ENCODE data around the gene NLGN2. TPM values are rescaled to one million over a fixed set of nuclear protein-coding genes. Genes with fewer than 3 reads are reported as not detected.

NLGN2 gene
- 23.7 and 28.4 TPM in 2 replicates for total RNA-seq

DNA sequence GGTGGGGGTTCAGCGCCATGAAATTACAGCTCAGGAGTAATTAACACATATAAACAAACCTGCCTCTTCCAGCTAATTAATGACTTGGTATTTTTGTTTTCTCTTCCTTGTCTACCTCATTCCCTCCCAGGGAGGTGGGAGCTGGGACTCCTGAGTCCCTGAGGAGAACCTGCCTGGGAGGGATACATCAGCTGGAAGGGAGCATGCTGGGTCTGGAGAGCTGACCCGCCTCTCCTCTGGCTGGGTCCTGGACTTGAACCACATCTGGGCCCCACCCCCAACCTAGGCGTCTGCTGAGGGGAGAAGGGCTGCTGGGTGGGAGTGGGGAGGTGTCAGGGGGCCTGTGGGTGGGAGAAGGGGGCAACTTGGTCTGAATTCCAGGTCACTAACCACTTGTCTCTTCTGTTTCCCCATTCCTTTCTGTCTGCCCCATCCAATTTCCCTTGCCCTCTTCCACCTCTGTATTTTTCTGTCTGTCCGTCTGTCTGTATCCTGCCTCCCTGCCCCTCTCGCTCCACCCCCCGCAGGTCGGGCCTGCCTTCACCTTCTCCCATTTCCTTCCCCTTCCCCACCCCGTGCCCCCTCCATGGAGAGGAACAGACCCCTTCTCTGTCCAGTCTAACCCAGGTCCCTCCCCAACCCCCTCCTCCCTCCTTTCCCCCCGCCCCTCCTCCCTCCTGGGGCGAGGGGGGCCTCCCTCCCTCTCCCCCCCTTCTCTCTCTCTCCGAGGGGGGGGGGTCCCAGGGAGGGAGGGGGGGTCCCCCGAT, at the start of gene NLGN2:
NLGN2 (plus strand) TSS at position 361 of the 767 bp plus-strand sequence. CDS start 411 bp downstream, outside the sequence.

DNA sequence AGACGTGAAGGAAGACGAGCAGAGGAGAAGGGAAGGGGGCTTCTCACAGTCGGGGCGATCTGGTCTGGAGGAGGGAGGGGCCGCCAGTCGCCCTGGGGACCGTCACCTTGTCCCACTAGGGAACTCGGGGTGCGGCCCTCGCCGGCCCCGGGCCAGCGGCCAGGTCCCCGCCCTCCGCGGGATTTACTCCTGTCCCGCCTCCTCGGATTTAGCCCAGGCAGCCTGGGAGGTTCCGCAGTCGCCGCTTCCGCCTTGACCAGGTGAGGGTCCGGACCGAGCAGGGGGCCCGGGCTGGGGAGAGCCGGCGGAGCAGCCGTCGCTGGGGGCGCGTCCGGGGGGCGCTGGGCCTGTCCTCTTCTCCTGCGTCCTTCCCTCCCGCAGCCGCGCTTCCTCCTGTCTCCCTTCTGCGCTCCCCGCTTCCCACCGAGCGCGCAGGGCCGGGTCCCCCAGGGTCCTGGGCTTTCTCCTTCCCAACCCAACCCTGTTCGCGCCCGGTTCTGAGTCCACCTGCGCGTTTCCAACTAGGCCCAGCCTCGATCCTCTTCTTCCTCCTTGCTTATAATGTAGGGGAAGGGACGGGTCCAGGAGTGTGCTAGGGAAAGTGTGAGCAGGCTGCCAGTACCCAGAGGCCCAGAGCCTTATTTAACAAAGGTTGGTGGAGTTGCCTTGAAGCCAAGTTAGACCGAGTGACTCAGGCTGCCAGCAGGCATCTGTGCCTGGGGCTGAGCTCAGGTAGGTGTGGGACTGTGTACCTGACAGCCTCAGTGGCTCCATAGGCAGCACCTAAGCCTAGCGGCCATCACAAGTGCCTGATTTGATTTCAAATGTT, 26.6 kb upstream of the NLGN2 start, which contains the start of gene TNK1:
TNK1 (plus strand) TSS at position 235 of the 829 bp plus-strand sequence. CDS start 1,838 bp downstream, outside the sequence.

DNA sequence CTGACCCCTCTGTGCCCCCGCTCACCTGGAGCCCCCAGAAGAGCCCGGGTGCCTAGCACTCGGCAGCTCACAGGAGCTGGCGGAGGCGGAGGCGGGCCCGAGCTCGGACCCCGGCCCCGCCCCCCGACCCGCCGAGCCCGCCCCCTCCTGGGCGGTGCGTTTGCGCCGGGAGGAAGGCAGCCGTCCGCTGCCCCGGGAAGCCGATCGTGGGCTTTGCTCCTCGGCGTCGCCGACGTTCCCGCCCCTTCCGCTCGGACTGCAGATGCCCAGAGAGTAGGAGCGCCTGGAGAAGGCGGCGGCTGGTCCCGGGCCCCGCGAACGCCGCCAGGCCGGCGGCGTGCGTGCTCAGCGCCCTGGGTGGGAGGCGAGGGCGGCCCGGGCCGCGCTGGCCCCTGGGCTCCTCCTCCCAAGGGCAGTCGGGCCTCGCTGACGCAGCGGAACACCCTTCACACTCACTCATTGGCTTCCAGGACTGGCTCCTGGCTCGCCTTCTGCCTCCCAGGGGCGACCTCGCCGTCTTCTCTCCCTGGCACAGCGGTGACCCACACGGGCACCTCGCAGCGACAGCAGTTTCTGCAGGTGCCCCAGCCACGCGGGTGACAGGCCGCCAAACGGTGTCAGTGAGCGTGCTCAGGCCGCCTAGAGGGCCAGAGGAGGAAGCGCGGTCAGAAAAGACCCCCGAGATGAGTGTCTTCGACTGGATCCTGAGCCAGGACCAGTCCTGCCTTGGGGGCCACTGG, 13.0 kb upstream of the NLGN2 start, which contains the start of gene PLSCR3:
PLSCR3 (minus strand) TSS at position 74 of the 740 bp plus-strand sequence. CDS start 415 bp downstream, outside the sequence.

DNA sequence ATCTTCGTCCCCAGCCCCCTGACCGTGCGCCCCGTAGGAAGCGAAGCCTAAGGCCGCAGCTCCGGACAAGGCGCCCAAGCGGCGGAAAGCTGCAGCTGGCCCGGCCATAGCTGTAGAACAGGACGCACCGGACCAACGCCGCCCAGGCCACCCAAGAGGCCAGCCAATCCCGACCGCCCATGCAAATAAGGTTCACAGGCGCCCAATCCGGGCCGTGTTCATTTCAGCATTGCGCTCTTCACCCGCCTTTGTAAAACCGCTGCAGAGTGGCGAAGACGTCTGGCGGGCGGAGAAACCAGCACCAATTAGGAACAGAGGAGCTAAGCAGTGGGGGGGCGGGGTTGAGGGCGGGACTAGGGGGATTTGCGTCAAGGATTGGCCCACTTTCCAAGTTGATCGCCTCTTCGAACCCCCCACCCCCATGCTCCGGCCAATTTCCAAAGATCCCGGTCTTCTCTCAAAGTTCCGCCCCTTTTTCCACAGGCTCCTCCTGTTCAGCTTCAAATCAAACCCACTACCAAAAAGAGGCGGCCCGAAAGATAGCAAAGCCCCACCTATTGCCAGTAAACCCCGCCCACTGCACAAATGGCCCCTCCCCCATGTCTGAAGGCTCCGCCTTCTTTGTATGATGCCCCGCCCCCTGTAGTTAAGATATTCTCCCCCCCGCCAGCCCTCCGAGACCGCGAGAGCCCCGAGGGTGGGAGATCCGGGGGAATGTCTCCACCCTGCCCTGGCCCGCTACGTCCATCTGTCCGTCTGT, 3.5 kb upstream of the NLGN2 start, which contains the start of gene TMEM256:
TMEM256 (minus strand) TSS at position 121 of the 760 bp plus-strand sequence; CDS start at position 108, 13 bp downstream.

DNA sequence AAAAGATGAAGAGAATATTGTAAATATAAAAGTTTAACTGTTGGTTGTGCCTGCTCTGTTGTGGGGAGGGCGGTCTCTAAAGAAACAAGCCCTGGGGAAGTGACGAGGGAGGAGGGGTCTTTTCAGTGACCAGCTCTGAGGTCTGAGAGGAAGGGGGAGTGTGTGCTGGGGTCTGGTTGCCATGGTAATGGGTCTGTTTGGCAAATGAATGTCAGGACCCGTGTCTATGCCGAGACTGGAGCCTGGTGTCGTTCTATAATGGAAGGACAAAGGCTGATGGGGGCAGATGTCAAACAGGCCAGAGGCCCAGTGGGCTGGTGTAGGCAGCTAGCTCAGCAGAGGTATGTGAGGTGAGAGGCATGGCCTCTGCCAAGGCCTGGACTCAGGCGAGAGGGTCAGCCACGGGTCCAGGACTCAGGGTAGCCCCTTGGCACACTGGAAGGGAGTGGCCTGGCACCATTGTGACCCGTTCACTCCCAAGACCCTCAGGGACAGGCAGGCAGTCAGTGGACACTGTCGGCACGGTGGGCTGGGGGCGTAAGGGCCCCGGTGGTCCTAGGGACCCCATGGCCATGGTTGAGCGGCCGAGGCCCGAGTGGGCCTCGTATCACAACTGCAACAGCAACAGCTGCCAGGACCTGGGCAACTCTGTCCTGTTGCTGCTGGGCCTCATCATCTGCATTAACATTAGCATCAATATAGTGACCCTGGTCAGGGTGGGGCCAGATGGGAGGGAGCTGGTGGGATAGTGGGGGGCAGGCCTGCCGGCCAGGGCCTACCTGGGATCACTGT, 12.4 kb downstream of the NLGN2 start, which contains the start of gene SPEM1:
SPEM1 (plus strand) TSS at position 506 of the 792 bp plus-strand sequence; CDS start at position 567, 61 bp downstream.

DNA sequence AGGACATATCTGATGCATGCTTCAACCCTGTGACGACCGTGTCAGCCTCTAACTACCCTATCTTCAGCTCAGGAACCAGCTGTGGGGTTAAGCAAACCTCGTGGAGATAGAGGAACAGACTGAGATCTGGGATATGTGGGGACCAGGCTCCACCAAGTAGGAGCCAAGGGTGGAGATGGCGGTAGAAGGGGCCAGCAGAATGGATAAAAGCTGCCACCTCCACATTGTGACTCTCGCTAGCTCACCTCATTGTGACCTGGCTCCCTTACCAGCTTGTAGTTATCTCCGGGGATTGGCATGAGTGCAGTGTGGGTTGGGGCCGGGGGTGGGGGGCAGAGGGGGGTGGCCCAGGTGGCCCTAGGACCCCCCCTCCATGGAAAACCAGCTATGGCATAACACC, 17.7 kb downstream of the NLGN2 start, which contains the start of gene SPEM2:
SPEM2 (plus strand) TSS at position 301 of the 400 bp plus-strand sequence; CDS start at position 374, 73 bp downstream.

DNA sequence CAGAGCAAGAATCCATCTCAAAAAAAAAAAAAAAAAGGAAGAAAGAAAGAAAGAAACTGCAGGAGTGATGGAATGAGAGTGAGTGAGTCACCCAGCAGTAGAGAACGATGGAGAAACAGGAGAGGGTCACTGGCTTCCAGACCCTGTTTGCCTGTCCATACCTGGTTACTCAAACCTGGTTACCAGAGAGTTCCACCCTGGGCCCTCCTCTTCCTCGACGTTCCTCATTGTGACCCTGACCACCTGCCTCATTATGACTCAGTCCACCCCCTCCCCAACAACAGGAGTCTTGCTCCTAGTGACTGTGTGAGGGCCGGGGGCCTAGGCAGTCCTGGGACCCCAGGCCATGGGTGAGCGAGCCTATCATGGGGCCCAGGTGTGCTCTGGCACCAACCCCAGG, 20.9 kb downstream of the NLGN2 start, which contains the start of gene SPEM3:
SPEM3 (plus strand) TSS at position 301 of the 400 bp plus-strand sequence; CDS start at position 347, 46 bp downstream.

DNA sequence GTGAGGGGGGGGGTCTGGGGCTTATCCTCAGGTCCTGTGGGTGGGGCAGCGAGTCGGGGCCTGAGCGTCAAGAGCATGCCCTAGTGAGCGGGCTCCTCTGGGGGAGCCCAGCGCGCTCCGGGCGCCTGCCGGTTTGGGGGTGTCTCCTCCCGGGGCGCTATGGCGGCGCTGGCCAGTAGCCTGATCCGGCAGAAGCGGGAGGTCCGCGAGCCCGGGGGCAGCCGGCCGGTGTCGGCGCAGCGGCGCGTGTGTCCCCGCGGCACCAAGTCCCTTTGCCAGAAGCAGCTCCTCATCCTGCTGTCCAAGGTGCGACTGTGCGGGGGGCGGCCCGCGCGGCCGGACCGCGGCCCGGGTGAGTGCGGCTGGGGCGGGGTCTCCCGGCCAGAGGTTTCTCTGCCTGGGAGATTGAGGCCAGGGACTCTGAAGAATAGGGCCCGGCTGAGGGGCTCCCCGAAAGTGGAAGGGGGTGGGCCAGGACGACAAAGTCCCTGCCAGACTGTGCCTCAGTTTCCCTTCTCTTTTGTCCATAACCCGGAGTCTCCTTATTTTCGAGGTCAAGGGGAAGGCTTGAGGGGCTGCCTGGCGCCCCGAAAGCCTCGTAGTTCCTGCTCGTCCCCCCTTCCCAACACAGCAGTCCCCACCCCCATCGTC, 31.9 kb downstream of the NLGN2 start, which contains the start of gene FGF11:
FGF11 (plus strand) TSS at position 51 of the 651 bp plus-strand sequence; CDS start at position 160, 109 bp downstream.

DNA sequence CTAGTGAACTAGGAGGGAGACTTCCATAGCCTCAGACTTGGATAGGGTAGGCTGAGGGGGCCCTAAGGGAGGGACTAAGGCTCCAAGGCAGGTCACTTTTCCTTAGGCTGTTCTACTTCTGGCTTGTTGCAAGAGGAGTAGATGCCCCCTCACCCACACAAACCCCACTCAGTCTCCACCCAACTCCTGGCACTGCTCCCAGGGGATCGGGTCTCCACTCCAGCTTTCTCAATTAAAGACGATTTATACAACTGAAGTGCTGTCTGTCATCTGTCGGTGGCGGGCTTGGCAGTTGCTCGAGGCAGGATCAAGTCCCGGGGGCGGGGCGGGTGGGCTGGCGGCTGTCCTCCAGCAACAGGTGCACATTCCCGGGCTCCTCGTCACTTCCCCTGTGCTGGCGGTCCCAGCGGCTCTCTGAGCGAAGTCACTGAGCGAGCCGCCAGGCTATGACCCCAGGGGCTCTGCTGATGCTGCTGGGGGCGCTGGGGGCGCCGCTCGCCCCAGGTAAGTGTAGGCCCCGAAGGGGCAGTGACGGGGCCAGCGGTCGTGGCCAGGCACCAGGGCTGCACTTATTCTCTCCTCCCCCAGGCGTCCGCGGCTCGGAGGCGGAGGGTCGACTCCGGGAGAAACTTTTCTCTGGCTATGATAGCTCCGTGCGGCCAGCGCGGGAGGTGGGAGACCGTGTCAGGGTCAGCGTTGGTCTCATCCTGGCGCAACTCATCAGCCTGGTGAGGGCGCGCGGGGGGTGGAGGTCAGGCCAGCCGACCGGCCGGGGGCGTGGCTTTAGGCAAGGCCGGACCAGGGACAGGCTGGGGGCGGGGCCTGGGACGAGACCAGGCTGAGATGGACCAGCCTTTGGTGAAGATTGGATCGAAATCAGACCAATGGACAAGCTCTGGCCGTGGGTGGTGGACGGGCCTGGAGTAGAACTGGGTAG, 37.3 kb downstream of the NLGN2 start, which contains the start of gene CHRNB1:
CHRNB1 (plus strand) TSS at position 380 of the 937 bp plus-strand sequence; CDS start at position 447, 67 bp downstream.

Other genes starting within 250 kb of the NLGN2 start
- 0.26 and 0.43 TPM in 2 replicates for gene ASGR1, start 228.5 kb upstream of the NLGN2 start, total RNA-seq
- gene DLG4, start 188.0 kb upstream of the NLGN2 start, total RNA-seq = 38.6 and 51.8 TPM in 2 replicates
- 253 and 331 TPM in 2 replicates for gene ACADVL, start 187.9 kb upstream of the NLGN2 start, total RNA-seq
- 57.9 and 79.4 TPM in 2 replicates for gene DVL2, start 173.3 kb upstream of the NLGN2 start, total RNA-seq
- gene PHF23, start 168.4 kb upstream of the NLGN2 start, total RNA-seq = 36.2 and 41.9 TPM in 2 replicates
- gene GABARAP, start 165.4 kb upstream of the NLGN2 start, total RNA-seq = 152 and 153 TPM in 2 replicates
- gene CTDNEP1, start 156.1 kb upstream of the NLGN2 start, total RNA-seq = 71.7 and 85.0 TPM in 2 replicates
- 23.6 and 23.8 TPM in 2 replicates for gene ELP5, start 155.6 kb upstream of the NLGN2 start, total RNA-seq
- gene CLDN7, start 145.4 kb upstream of the NLGN2 start, total RNA-seq = 0.33 and 0.65 TPM in 2 replicates
- 0.10 and 0.13 TPM in 2 replicates for gene SLC2A4, start 126.1 kb upstream of the NLGN2 start, total RNA-seq
- 0.07 TPM in 1 of 2 replicates, not detected in the other for gene YBX2, start 113.2 kb upstream of the NLGN2 start, total RNA-seq
- gene EIF5A, start 100.2 kb upstream of the NLGN2 start, total RNA-seq = 351 and 391 TPM in 2 replicates
- gene GPS2, start 92.5 kb upstream of the NLGN2 start, total RNA-seq = 20.3 and 20.4 TPM in 2 replicates
- 21.6 and 31.2 TPM in 2 replicates for gene NEURL4, start 78.5 kb upstream of the NLGN2 start, total RNA-seq
- gene ACAP1, start 71.3 kb upstream of the NLGN2 start, total RNA-seq = 0.33 and 0.99 TPM in 2 replicates
- gene KCTD11, start 55.7 kb upstream of the NLGN2 start, total RNA-seq = 13.4 and 14.2 TPM in 2 replicates
- not detected in 2 replicates for gene TMEM95, start 52.7 kb upstream of the NLGN2 start, total RNA-seq
- gene TNK1, start 26.8 kb upstream of the NLGN2 start, total RNA-seq = 0.20 and 0.26 TPM in 2 replicates
- gene PLSCR3, start 13.3 kb upstream of the NLGN2 start, total RNA-seq = 52.9 and 58.3 TPM in 2 replicates
- gene TMEM256, start 3.7 kb upstream of the NLGN2 start, total RNA-seq = 57.9 and 74.2 TPM in 2 replicates
- gene SPEM1, start 12.5 kb downstream of the NLGN2 start, total RNA-seq = not detected in 2 replicates
- not detected in 2 replicates for gene SPEM2, start 17.8 kb downstream of the NLGN2 start, total RNA-seq
- not detected in 2 replicates for gene SPEM3, start 21.0 kb downstream of the NLGN2 start, total RNA-seq
- 2.5 and 3.2 TPM in 2 replicates for gene TMEM102, start 27.6 kb downstream of the NLGN2 start, total RNA-seq
- gene FGF11, start 31.7 kb downstream of the NLGN2 start, total RNA-seq = 12.9 and 16.7 TPM in 2 replicates
- gene CHRNB1, start 37.2 kb downstream of the NLGN2 start, total RNA-seq = 5.2 and 6.7 TPM in 2 replicates
- gene ZBTB4, start 71.8 kb downstream of the NLGN2 start, total RNA-seq = 39.2 and 45.6 TPM in 2 replicates
- not detected in 2 replicates for gene SLC35G6, start 73.6 kb downstream of the NLGN2 start, total RNA-seq
- gene POLR2A, start 76.5 kb downstream of the NLGN2 start, total RNA-seq = 117 and 118 TPM in 2 replicates
- gene TNFSF12, start 141.2 kb downstream of the NLGN2 start, total RNA-seq = 21.6 and 23.8 TPM in 2 replicates
- 1.4 and 2.4 TPM in 2 replicates for gene TNFSF13, start 150.9 kb downstream of the NLGN2 start, total RNA-seq
- gene SENP3, start 154.1 kb downstream of the NLGN2 start, total RNA-seq = 65.9 and 75.8 TPM in 2 replicates
- 59.6 and 60.2 TPM in 2 replicates for gene CD68, start 171.8 kb downstream of the NLGN2 start, total RNA-seq
- 36.2 and 54.1 TPM in 2 replicates for gene MPDU1, start 176.0 kb downstream of the NLGN2 start, total RNA-seq
- 0.07 and 0.26 TPM in 2 replicates for gene SOX15, start 182.2 kb downstream of the NLGN2 start, total RNA-seq
- 42.3 and 51.2 TPM in 2 replicates for gene FXR2, start 207.1 kb downstream of the NLGN2 start, total RNA-seq
- gene SAT2, start 220.0 kb downstream of the NLGN2 start, total RNA-seq = 34.7 and 35.4 TPM in 2 replicates
- gene SHBG, start 222.3 kb downstream of the NLGN2 start, total RNA-seq = 0.53 and 0.72 TPM in 2 replicates
- gene ATP1B2, start 243.1 kb downstream of the NLGN2 start, total RNA-seq = 0.07 and 0.33 TPM in 2 replicates

Data from smooth muscle cell of the pulmonary artery (primary cell).